Heart left ventricle (tissue), 16 donors: ENCODE measurements around the gene DIRAS3. TPM values are rescaled to one million over a fixed set of nuclear protein-coding genes. Genes with fewer than 3 reads are reported as not detected.
A peak's percentile ranks its signal among the peaks of the same experiment; 100 is the strongest.

Source experiments
- ATAC-seq, 4 donors: fragments of 200-7000 bp; cut with Tn5 transposase; one replicate each; pipeline ENCODE4 v1.9.1; 2020 to 2022; ENCODE audit warnings: moderate library complexity in 4 of 4, mild to moderate bottlenecking in 3 of 4, moderate number of reproducible peaks in 1 of 4
- DNase-seq, 5 donors: peaks; one replicate each; pipeline ENCODE4 v3.0.0-alpha.2; 2020
- H3K27ac ChIP-seq, 12 donors: fragments of 200-600 bp; sonication (generic) in 4 of 12; one replicate each; pipeline versions ENCODE4 v1.5.0 to v1.8.0; 2016 to 2022; ENCODE audit warnings: mild to moderate bottlenecking in 2 of 12
- H3K27me3 ChIP-seq, 9 donors: fragments of 200-600 bp; sonication (generic) in 2 of 9; one replicate each; pipeline versions ENCODE4 v1.5.1 to v1.8.0; 2016 to 2022; ENCODE audit warnings: mild to moderate bottlenecking in 3 of 9
- H3K36me3 ChIP-seq, 9 donors: fragments of 200-600 bp; sonication (generic) in 2 of 9; one replicate each; pipeline versions ENCODE4 v1.5.0 to v1.8.0; 2018 to 2022; ENCODE audit warnings: mild to moderate bottlenecking in 2 of 9
- H3K4me1 ChIP-seq, 12 donors: fragments of 200-600 bp; sonication (generic) in 4 of 12; one replicate each; pipeline versions ENCODE4 v1.5.0 to v1.8.0; 2016 to 2022; ENCODE audit warnings: mild to moderate bottlenecking in 3 of 12
- H3K4me3 ChIP-seq, 12 donors: fragments of 200-600 bp; sonication (generic) in 4 of 12; one replicate each; pipeline versions ENCODE4 v1.5.0 to v1.8.0; 2017 to 2022; ENCODE audit warnings: mild to moderate bottlenecking in 9 of 12, moderate library complexity in 4 of 12
- H3K9me3 ChIP-seq, 12 donors: fragments of 200-600 bp; sonication (generic) in 4 of 12; one replicate each; pipeline versions ENCODE4 v1.5.0 to v1.8.0; 2016 to 2022; ENCODE audit warnings: mild to moderate bottlenecking in 1 of 12
- CTCF ChIP-seq, 12 donors: fragments of 200-600 bp; sonication (generic) in 4 of 12; IDR thresholded peaks; one replicate each; pipeline versions ENCODE4 v1.5.0 to v1.8.0; 2018 to 2022; ENCODE audit warnings: antibody characterized with exemption in 12 of 12, mild to moderate bottlenecking in 5 of 12
- POLR2A ChIP-seq, 2 donors: fragments of 450-650 bp; IDR thresholded peaks; one replicate each; pipeline ENCODE4 v1.6.1; 2017; ENCODE audit warnings: antibody characterized with exemption in 2 of 2, mild to moderate bottlenecking in 2 of 2, moderate library complexity in 2 of 2
- WGBS, 4 donors: extraction: QIAGEN DNeasy Blood & Tissue Kit in 2 of 4; methylation state at CpG; one replicate each; pipeline versions ENCODE4 v1.1.5 to v1.1.7; 2013 to 2018; 5-methylcytosine and 5-hydroxymethylcytosine counted together
- intact Hi-C, 10 donors: fragments of 100-400 bp; cut with DNase I; formaldehyde crosslinking; loops; one replicate each; pipeline versions ENCODE4 v1.11.1 to v1.14.2; 2022
- polyA plus RNA-seq, 2 donors: library from polyadenylated mRNA; stranded (reverse); fragments of 200-250 nt; gene quantifications; one replicate each; pipeline ENCODE4 v1.2.3, GENCODE V29; 2013
- total RNA-seq, 9 donors: library from RNA; depleted of rRNA in 2 of 9; stranded (reverse); fragments of >200 nt in 2 of 9; fragmentation: NEBNext Ultra II Directional in 3 of 9; extraction: Animal tissue kit (Norgen Biotek cat#: 25700) in 3 of 9; gene quantifications; one replicate each; pipeline versions ENCODE4 v1.1.0 to v1.2.4, GENCODE V29; 2016 to 2023
- donor health status: ischemic (EF 13 %, LVEDD 7.1; RV severe dilation, severe dysfunction).
- donor health status: healthy with polysubstance abuse.
- donor health status: DM: no; HTN: yes; CAD: no.
- donor health status: DM: no; HTN: no; CAD: no.
- donor health status: ischemic (EF 25% LVEDD 6.9; RV normal size, moderate dysfunction).
- donor health status: ischemic (EF 25% LVEDD 5.7; RV mildly dilated, moderate dysfunction).
- donor health status: healthy.
- donor health status: DM: yes; HTN: yes; CAD: no.
- donor health status: ischemic (EF 35%, LVEDD 5.7; RV mildly dilated, moderate dysfunction).
- donor health status: nonischemic (EF 11% LVEDD 7.7; RV severe dilation, severe dysfunction).
- donor health status: DM: yes; HTN: yes; CAD: no.
- donor health status: PGD.
- donor health status: ischemic (EF 29% LVEDD 5.4; RV normal size, mild dysfunction).
- donor health status: nonischemic (EF 23%, LVEDD 6.1; RV moderate dilation, normal function).

DIRAS3 gene
- total and polyA plus RNA-seq, 11 donors, result 3.8 to 22.1 (median 10.0) TPM

GRCh38 chr1:68051475-68051874 lies 1.0 kb upstream of the DIRAS3 start:
- TF ChIP-seq CTCF (IDR thresholded peaks at IDR 0.05), result peak in 8 of 12 donors; percentile 6 to 48 (median 24)
- no peak for TF ChIP-seq POLR2A (IDR thresholded peaks at IDR 0.05)
- H3K4me3 ChIP-seq, result peak overlapping the region in 11 of 12 donors; percentile 7 to 58 (median 46)
- ATAC-seq, result peak; percentile 62 to 90 (median 84)
- intact Hi-C loops, result loop anchor here in 3 of 10 donors (2.0 to 5.0 kb wide), 4 partner anchors 61 to 199 kb away; no protein-coding TSS in a partner anchor
- H3K27me3 ChIP-seq, result peaks cover 0 to 12% (median 0%) of the 10 kb centered on the region in 9 donors
- peak; percentile 40 to 74 (median 72) for DNase-seq
- no peaks in the 10 kb centered on the region for H3K4me1 ChIP-seq
- no peak overlapping the region for H3K27ac ChIP-seq
- H3K36me3 ChIP-seq, result no peaks in the 10 kb centered on the region
- no peaks in the 10 kb centered on the region for H3K9me3 ChIP-seq
- WGBS, 4 donors, result 42 to 77% (median 49%) methylated on average over 28 of the region's 28 CpGs

- Histone ChIP-seq H3K4me1 (no peaks in the 10 kb centered on the region), H3K27me3 (peaks cover 0 to 12% (median 0%) of the 10 kb centered on the region in 9 donors), H3K4me3 (no peak overlapping the region), H3K9me3 (no peaks in the 10 kb centered on the region), H3K36me3 (no peaks in the 10 kb centered on the region), H3K27ac (no peak overlapping the region)
- DNase-seq (no peak), ATAC-seq (no peak)
- no peak for TF ChIP-seq CTCF (IDR thresholded peaks at IDR 0.05)
- TF ChIP-seq POLR2A (IDR thresholded peaks at IDR 0.05), result no peak
- intact Hi-C loops, result no loop called here
- 87 to 93% (median 89%) methylated on average over 3 of the region's 3 CpGs for WGBS, 4 donors
These were observed 2.8 kb downstream of the DIRAS3 start for GRCh38 chr1:68047659-68048026.

GRCh38 chr1:68046885-68047658 lies 3.4 kb downstream of the DIRAS3 start:
- Histone ChIP-seq H3K27ac (no peak overlapping the region), H3K4me1 (no peaks in the 10 kb centered on the region), H3K9me3 (no peaks in the 10 kb centered on the region), H3K27me3 (peaks cover 0 to 12% (median 0%) of the 10 kb centered on the region in 9 donors), H3K36me3 (no peaks in the 10 kb centered on the region), H3K4me3 (no peak overlapping the region)
- DNase-seq, result no peak
- intact Hi-C loops, result no loop called here
- 71 to 83% (median 72%) methylated on average over 25 to 34 of the region's 34 CpGs for WGBS, 4 donors
- no peak for TF ChIP-seq CTCF (IDR thresholded peaks at IDR 0.05)
- no peak for TF ChIP-seq POLR2A (IDR thresholded peaks at IDR 0.05)
- no peak for ATAC-seq

- Histone ChIP-seq H3K4me3 (no peak overlapping the region), H3K27me3 (peaks cover 0 to 8% (median 0%) of the 10 kb centered on the region in 9 donors), H3K4me1 (no peaks in the 10 kb centered on the region), H3K27ac (no peak overlapping the region), H3K36me3 (no peaks in the 10 kb centered on the region), H3K9me3 (no peaks in the 10 kb centered on the region)
- intact Hi-C loops, result no loop called here
- no peak for TF ChIP-seq POLR2A (IDR thresholded peaks at IDR 0.05)
- TF ChIP-seq CTCF (IDR thresholded peaks at IDR 0.05), result no peak
- WGBS, 4 donors, result 90 to 98% (median 93%) methylated on average over 8 of the region's 8 CpGs
- no peak for ATAC-seq
- no peak for DNase-seq
These were observed 4.0 kb downstream of the DIRAS3 start for GRCh38 chr1:68046423-68046822.
